Lower leg skin (tissue), 3 donors: ENCODE data around the gene BPI.

ENCODE experiments used
- POLR2A ChIP-seq, 2 donors: fragments of 450-650 bp; IDR thresholded peaks; one replicate each; pipeline ENCODE4 v1.6.1; 2016 to 2017; ENCODE audit warnings: antibody characterized with exemption in 2 of 2, mild to moderate bottlenecking in 1 of 2, moderate library complexity in 1 of 2
- TF ChIP-seq, protein P1 (sequence below), 3 donors: fragments of 450-650 bp; IDR thresholded peaks; one replicate each; pipeline ENCODE4 v1.5.1; 2016; ENCODE audit warnings: antibody characterized with exemption in 3 of 3, mild to moderate bottlenecking in 3 of 3, moderate library complexity in 2 of 3

DNA sequence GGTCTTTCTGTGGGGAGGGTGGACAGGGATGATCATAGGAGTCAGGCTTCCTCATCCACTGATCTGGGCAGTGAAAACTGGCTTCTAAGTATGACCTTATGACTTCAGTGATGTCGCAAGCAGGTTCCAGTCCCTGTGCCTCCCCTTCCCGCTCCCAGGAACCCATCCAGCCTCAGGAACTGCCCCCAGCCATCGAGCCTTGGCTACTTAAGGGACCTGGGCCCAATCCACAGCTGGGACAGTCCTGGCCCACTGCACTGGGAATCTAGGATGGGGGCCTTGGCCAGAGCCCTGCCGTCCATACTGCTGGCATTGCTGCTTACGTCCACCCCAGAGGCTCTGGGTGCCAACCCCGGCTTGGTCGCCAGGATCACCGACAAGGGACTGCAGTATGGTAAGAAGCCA lies 42.3 kb downstream of the BPI start, which contains the start of gene LBP:
- TF ChIP-seq, protein P1, sequence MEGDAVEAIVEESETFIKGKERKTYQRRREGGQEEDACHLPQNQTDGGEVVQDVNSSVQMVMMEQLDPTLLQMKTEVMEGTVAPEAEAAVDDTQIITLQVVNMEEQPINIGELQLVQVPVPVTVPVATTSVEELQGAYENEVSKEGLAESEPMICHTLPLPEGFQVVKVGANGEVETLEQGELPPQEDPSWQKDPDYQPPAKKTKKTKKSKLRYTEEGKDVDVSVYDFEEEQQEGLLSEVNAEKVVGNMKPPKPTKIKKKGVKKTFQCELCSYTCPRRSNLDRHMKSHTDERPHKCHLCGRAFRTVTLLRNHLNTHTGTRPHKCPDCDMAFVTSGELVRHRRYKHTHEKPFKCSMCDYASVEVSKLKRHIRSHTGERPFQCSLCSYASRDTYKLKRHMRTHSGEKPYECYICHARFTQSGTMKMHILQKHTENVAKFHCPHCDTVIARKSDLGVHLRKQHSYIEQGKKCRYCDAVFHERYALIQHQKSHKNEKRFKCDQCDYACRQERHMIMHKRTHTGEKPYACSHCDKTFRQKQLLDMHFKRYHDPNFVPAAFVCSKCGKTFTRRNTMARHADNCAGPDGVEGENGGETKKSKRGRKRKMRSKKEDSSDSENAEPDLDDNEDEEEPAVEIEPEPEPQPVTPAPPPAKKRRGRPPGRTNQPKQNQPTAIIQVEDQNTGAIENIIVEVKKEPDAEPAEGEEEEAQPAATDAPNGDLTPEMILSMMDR (IDR thresholded peaks at IDR 0.05), result no peak
- TF ChIP-seq POLR2A (IDR thresholded peaks at IDR 0.05), result no peak
